DOHH2 (cell line): ENCODE measurements around the gene COA3.

Source experiments
- H3F3A ChIP-seq: fragments of 200-600 bp; sonication (generic), shearing (Covaris generic); 2 replicates; pipeline ENCODE4 v1.6.0; 2016; ENCODE audit warnings: antibody characterized with exemption, mild to moderate bottlenecking; ENCODE audit not compliant: control insufficient read depth, insufficient read depth
- H3K27ac ChIP-seq: fragments of 200-600 bp; sonication (generic); 2 replicates; pipeline ENCODE4 v1.5.1; 2014; ENCODE audit warnings: low read depth, mild to moderate bottlenecking, low read length, moderate library complexity
- H3K27me3 ChIP-seq: fragments of 200-600 bp; sonication (generic); 2 replicates; pipeline ENCODE4 v1.6.1; 2014; ENCODE audit warnings: mild to moderate bottlenecking, low read length, mixed read lengths; ENCODE audit not compliant: control insufficient read depth
- H3K36me3 ChIP-seq: fragments of 200-600 bp; sonication (generic); 2 replicates; pipeline ENCODE4 v1.6.1; 2014; ENCODE audit warnings: mild to moderate bottlenecking, low read length, moderate library complexity, mixed read lengths; ENCODE audit not compliant: control insufficient read depth
- H3K4me1 ChIP-seq: fragments of 200-600 bp; sonication (generic); 2 replicates; pipeline ENCODE4 v1.6.1; 2014; ENCODE audit warnings: mild to moderate bottlenecking, low read length, mixed read lengths; ENCODE audit not compliant: control insufficient read depth
- H3K4me2 ChIP-seq: fragments of 200-600 bp; sonication (generic); 2 replicates; pipeline ENCODE4 v1.6.0; 2014; ENCODE audit warnings: mild to moderate bottlenecking, low read length, moderate library complexity
- H3K4me3 ChIP-seq: fragments of 200-600 bp; sonication (generic); 2 replicates; pipeline ENCODE4 v1.5.1; 2014; ENCODE audit warnings: mild to moderate bottlenecking, low read length, mixed read lengths
- H3K79me2 ChIP-seq: fragments of 200-600 bp; sonication (generic); 2 replicates; pipeline ENCODE4 v1.6.1; 2014; ENCODE audit warnings: mild to moderate bottlenecking, low read length, mixed read lengths; ENCODE audit not compliant: control insufficient read depth
- H3K9me2 ChIP-seq: fragments of 200-600 bp; sonication (generic); replicated peaks from 2 replicates; pipeline ENCODE4 v1.6.1; 2014; ENCODE audit warnings: mild to moderate bottlenecking, low read length, mixed read lengths; ENCODE audit not compliant: control insufficient read depth
- H3K9me3 ChIP-seq: fragments of 200-600 bp; sonication (generic); 2 replicates; pipeline ENCODE4 v1.6.1; 2014; ENCODE audit warnings: antibody characterized with exemption, low read length, mixed read lengths; ENCODE audit not compliant: control insufficient read depth, insufficient read depth
- H4K20me1 ChIP-seq: fragments of 200-600 bp; sonication (generic); 2 replicates; pipeline ENCODE4 v1.6.0; 2014; ENCODE audit warnings: low read depth, mild to moderate bottlenecking, antibody characterized with exemption, low read length, moderate library complexity; ENCODE audit not compliant: control insufficient read depth, insufficient read depth
- CTCF ChIP-seq: fragments of 200-600 bp; sonication (generic); IDR thresholded peaks from one replicate; pipeline ENCODE4 v1.5.1; 2014; ENCODE audit warnings: antibody characterized with exemption, mild to moderate bottlenecking, low read depth, low read length; ENCODE audit not compliant: poor library complexity, severe bottlenecking
- EZH2phosphoT487 ChIP-seq: fragments of 200-600 bp; sonication (generic); IDR thresholded peaks from 2 replicates; pipeline ENCODE4 v1.6.1; 2017; ENCODE audit warnings: borderline replicate concordance, mild to moderate bottlenecking, antibody characterized with exemption, low read length, moderate library complexity, mixed read lengths

COA3 gene

GRCh38 chr17:42845918-42846593, 47.6 kb upstream of the COA3 start:
- H3K9me2 ChIP-seq: no peaks in the 10 kb centered on the region
- TF ChIP-seq CTCF: no peak
- no peak for TF ChIP-seq EZH2phosphoT487
- H3K4me2 ChIP-seq: no peak overlapping the region
- no peaks in the 10 kb centered on the region for H3K9me3 ChIP-seq
- no peaks in the 10 kb centered on the region for H3K27me3 ChIP-seq
- no peak overlapping the region for H3K27ac ChIP-seq
- no peaks in the 10 kb centered on the region for H3K79me2 ChIP-seq
- H3F3A ChIP-seq: peaks cover 21% of the 10 kb centered on the region
- no peaks in the 10 kb centered on the region for H3K4me1 ChIP-seq
- H3K4me3 ChIP-seq: no peak overlapping the region
- H3K36me3 ChIP-seq: peaks cover 45% of the 10 kb centered on the region
- H4K20me1 ChIP-seq: peaks cover 4% of the 10 kb centered on the region; the same call in 1 of the 2 replicates

GRCh38 chr17:42845556-42845917, 47.0 kb upstream of the COA3 start:
- no peaks in the 10 kb centered on the region for H3K4me1 ChIP-seq
- no peaks in the 10 kb centered on the region for H3K9me2 ChIP-seq
- no peaks in the 10 kb centered on the region for H3K79me2 ChIP-seq
- H4K20me1 ChIP-seq: peaks cover 4% of the 10 kb centered on the region; the same call in 1 of the 2 replicates
- H3K9me3 ChIP-seq: no peaks in the 10 kb centered on the region
- H3K4me3 ChIP-seq: no peak overlapping the region
- H3K27ac ChIP-seq: no peak overlapping the region
- no peaks in the 10 kb centered on the region for H3K27me3 ChIP-seq
- H3K4me2 ChIP-seq: no peak overlapping the region
- H3K36me3 ChIP-seq: peaks cover 48% of the 10 kb centered on the region
- no peak for TF ChIP-seq EZH2phosphoT487
- TF ChIP-seq CTCF: no peak
- H3F3A ChIP-seq: peaks cover 19% of the 10 kb centered on the region

GRCh38 chr17:42844761-42845555, 46.5 kb upstream of the COA3 start:
- Histone ChIP-seq H4K20me1 (peaks cover 4% of the 10 kb centered on the region; the same call in 1 of the 2 replicates), H3K27me3 (no peaks in the 10 kb centered on the region), H3K27ac (no peak overlapping the region), H3K4me3 (no peak overlapping the region), H3K79me2 (no peaks in the 10 kb centered on the region), H3K9me2 (no peaks in the 10 kb centered on the region), H3K36me3 (peaks cover 51% of the 10 kb centered on the region), H3K4me2 (no peak overlapping the region), H3K4me1 (no peaks in the 10 kb centered on the region), H3F3A (peaks cover 17% of the 10 kb centered on the region), H3K9me3 (no peaks in the 10 kb centered on the region)
- TF ChIP-seq CTCF (no peak), EZH2phosphoT487 (no peak)
